T follicular helper cell (primary cell): ENCODE results near the gene FTMT.
"Not testable (repeated sequence)": the region's sequence is repeated elsewhere in the genome, so short reads cannot be mapped to it uniquely, and the experiment has no call there.

Experiments
- DNase-seq: peaks from one replicate; pipeline ENCODE4 v3.0.0-alpha.2; 2020; ENCODE audit warnings: low read depth
- total RNA-seq, 2 experiments: gene quantifications; one replicate each; lab custom pipeline; 2026; lab: John Stamatoyannopoulos, UW

The FTMT gene
- 0 reads per million in 2 experiments for total RNA-seq

- DNase-seq, result no peak
Observed at GRCh38 chr5:121851643-121852574, at the start of gene FTMT. Gene FTMT, plus strand, starts transcription at chr5:121851882. Its CDS starts 82 bp downstream, at chr5:121851964.

- not testable (repeated sequence) for DNase-seq
Observed at GRCh38 chr5:121805251-121805650, 46.4 kb upstream of the FTMT start.

GRCh38 chr5:121805911-121806310, 45.8 kb upstream of the FTMT start:
- no peak for DNase-seq

GRCh38 chr5:121816164-121816563, 35.5 kb upstream of the FTMT start:
- DNase-seq, result no peak

- no peak for DNase-seq
Observed at GRCh38 chr5:121819682-121820261, 31.9 kb upstream of the FTMT start.

- DNase-seq, result no peak
Observed at GRCh38 chr5:121833617-121834016, 18.1 kb upstream of the FTMT start.

- no peak for DNase-seq
Observed at GRCh38 chr5:121834021-121834420, 17.7 kb upstream of the FTMT start.

GRCh38 chr5:121841892-121842291, 9.8 kb upstream of the FTMT start:
- DNase-seq, result no peak

- DNase-seq, result no peak
Observed at GRCh38 chr5:121850272-121850671, 1.4 kb upstream of the FTMT start.

- no peak for DNase-seq
Observed at GRCh38 chr5:121853850-121854249, 2.2 kb downstream of the FTMT start.

GRCh38 chr5:121862801-121863200, 11.1 kb downstream of the FTMT start:
- DNase-seq, result no peak

GRCh38 chr5:121863753-121864285, 12.1 kb downstream of the FTMT start:
- DNase-seq, result no peak

GRCh38 chr5:121867403-121867802, 15.7 kb downstream of the FTMT start:
- no peak for DNase-seq

GRCh38 chr5:121870489-121870888, 18.8 kb downstream of the FTMT start:
- DNase-seq, result no peak

- no peak for DNase-seq
Observed at GRCh38 chr5:121872856-121873255, 21.2 kb downstream of the FTMT start.

- no peak for DNase-seq
Observed at GRCh38 chr5:121873409-121873808, 21.7 kb downstream of the FTMT start.

GRCh38 chr5:121885630-121886029, 33.9 kb downstream of the FTMT start:
- no peak for DNase-seq

- no peak for DNase-seq
Observed at GRCh38 chr5:121887727-121888126, 36.0 kb downstream of the FTMT start.

- DNase-seq, result no peak
Observed at GRCh38 chr5:121890297-121890858, 38.7 kb downstream of the FTMT start.

GRCh38 chr5:121897341-121897740, 45.7 kb downstream of the FTMT start:
- no peak for DNase-seq

- DNase-seq, result no peak
Observed at GRCh38 chr5:121899346-121899745, 47.7 kb downstream of the FTMT start.
